Gastroesophageal sphincter (tissue), 4 donors: ENCODE measurements around the gene TFR2. TPM values are rescaled to one million over a fixed set of nuclear protein-coding genes. Genes with fewer than 3 reads are reported as not detected.

Experiments
- ATAC-seq: fragments of 150-250 bp; one replicate; pipeline ENCODE4 v1.9.1; 2016; ENCODE audit warnings: mild to moderate bottlenecking, moderate library complexity
- H3K27ac ChIP-seq, 4 donors: fragments of 200-600 bp; sonication (generic) in 3 of 4; 1 replicate in 3 of 4; 2 replicates in 1 of 4; pipeline ENCODE4 v1.5.1; 2016 to 2019
- H3K27me3 ChIP-seq: fragments of 200-600 bp; sonication (generic); one replicate; pipeline ENCODE4 v1.5.1; 2019
- H3K36me3 ChIP-seq, 2 donors: fragments of 200-600 bp; sonication (generic); one replicate each; pipeline ENCODE4 v1.5.1; 2019; ENCODE audit warnings: control low read depth in 1 of 2
- H3K4me1 ChIP-seq, 3 donors: fragments of 200-600 bp; sonication (generic); 1 replicate in 2 of 3; 2 replicates in 1 of 3; pipeline ENCODE4 v1.5.1; 2016 to 2019; ENCODE audit warnings: control low read depth in 2 of 3
- H3K4me3 ChIP-seq, 2 donors: fragments of 200-600 bp; sonication (generic); one replicate each; pipeline ENCODE4 v1.5.1; 2019; ENCODE audit warnings: mild to moderate bottlenecking in 1 of 2, moderate library complexity in 1 of 2
- H3K9me3 ChIP-seq, 3 donors: fragments of 200-600 bp; sonication (generic); one replicate each; pipeline ENCODE4 v1.5.1; 2017 to 2019; ENCODE audit warnings: control low read depth in 2 of 3
- EP300 ChIP-seq: sonication (generic); formaldehyde crosslinking; IDR thresholded peaks from one replicate; pipeline ENCODE4 v1.6.1; 2017; ENCODE audit warnings: antibody characterized with exemption, mild to moderate bottlenecking
- POLR2A ChIP-seq, 2 donors: fragments of 450-650 bp; IDR thresholded peaks; one replicate each; pipeline ENCODE4 v1.6.1; 2017; ENCODE audit warnings: antibody characterized with exemption in 2 of 2, mild to moderate bottlenecking in 2 of 2, moderate library complexity in 1 of 2
- POLR2AphosphoS5 ChIP-seq: sonication (generic); formaldehyde crosslinking; IDR thresholded peaks from one replicate; pipeline ENCODE4 v1.6.1; 2017; ENCODE audit warnings: antibody characterized with exemption
- WGBS, 2 donors: methylation state at CpG; one replicate each; pipeline ENCODE4 v1.1.5; 2018; ENCODE audit warnings: low coverage in 1 of 2; 5-methylcytosine and 5-hydroxymethylcytosine counted together
- total RNA-seq, 4 donors: library from RNA; depleted of rRNA; stranded (reverse); fragments of >200 nt; gene quantifications; one replicate each; pipeline ENCODE4 v1.1.0, GENCODE V29; 2016
- TF ChIP-seq, protein P1 (sequence below), 4 experiments: fragments of 200-600 bp in 2 of 4; fragments of 450-650 bp in 2 of 4; sonication (generic) in 1 of 4; IDR thresholded peaks; one replicate each; pipeline ENCODE4 v1.5.1; 2017 to 2019; ENCODE audit warnings: antibody characterized with exemption in 4 of 4, mild to moderate bottlenecking in 2 of 4, moderate library complexity in 2 of 4

The TFR2 gene
- total RNA-seq, 4 donors from 2014 or later = 1.6 TPM; not detected in 3

DNA sequence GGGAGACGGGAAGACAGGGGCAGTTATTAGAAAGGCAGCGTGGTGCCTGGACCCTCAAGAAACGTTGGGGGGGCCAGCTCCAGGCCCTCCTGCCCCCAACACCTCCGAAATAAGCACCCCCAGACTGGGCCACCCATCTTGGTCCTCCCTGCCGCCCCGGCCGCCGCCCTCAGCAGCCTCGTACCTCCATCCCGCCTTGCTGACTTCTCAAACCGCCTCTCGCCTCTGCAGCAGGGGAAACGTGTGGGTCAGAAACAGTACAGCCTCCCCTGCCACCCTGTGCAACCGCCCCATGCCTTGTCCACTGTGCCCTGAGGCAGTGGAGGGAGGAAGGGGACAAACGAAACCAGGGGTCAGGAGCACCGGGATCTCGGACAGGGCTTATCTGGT, 45.5 kb upstream of the TFR2 start:
- Histone ChIP-seq H3K27ac (no peak overlapping the region), H3K4me3 (no peak overlapping the region), H3K9me3 (no peaks in the 10 kb centered on the region), H3K4me1 (peaks cover 0 to 53% (median 28%) of the 10 kb centered on the region in 3 donors), H3K27me3 (no peaks in the 10 kb centered on the region), H3K36me3 (peaks cover 0 to 80% of the 10 kb centered on the region in 2 donors)
- WGBS, 2 donors = 87% methylated on average over 11 of the region's 17 CpGs; no CpG with 5 or more reads in 1 of the 2 donors
- TF ChIP-seq POLR2A (IDR thresholded peaks at IDR 0.05) (no peak), EP300 (no peak), POLR2AphosphoS5 (no peak)
- TF ChIP-seq, protein P1, sequence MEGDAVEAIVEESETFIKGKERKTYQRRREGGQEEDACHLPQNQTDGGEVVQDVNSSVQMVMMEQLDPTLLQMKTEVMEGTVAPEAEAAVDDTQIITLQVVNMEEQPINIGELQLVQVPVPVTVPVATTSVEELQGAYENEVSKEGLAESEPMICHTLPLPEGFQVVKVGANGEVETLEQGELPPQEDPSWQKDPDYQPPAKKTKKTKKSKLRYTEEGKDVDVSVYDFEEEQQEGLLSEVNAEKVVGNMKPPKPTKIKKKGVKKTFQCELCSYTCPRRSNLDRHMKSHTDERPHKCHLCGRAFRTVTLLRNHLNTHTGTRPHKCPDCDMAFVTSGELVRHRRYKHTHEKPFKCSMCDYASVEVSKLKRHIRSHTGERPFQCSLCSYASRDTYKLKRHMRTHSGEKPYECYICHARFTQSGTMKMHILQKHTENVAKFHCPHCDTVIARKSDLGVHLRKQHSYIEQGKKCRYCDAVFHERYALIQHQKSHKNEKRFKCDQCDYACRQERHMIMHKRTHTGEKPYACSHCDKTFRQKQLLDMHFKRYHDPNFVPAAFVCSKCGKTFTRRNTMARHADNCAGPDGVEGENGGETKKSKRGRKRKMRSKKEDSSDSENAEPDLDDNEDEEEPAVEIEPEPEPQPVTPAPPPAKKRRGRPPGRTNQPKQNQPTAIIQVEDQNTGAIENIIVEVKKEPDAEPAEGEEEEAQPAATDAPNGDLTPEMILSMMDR (IDR thresholded peaks at IDR 0.05) = no peak
- no peak for ATAC-seq

DNA sequence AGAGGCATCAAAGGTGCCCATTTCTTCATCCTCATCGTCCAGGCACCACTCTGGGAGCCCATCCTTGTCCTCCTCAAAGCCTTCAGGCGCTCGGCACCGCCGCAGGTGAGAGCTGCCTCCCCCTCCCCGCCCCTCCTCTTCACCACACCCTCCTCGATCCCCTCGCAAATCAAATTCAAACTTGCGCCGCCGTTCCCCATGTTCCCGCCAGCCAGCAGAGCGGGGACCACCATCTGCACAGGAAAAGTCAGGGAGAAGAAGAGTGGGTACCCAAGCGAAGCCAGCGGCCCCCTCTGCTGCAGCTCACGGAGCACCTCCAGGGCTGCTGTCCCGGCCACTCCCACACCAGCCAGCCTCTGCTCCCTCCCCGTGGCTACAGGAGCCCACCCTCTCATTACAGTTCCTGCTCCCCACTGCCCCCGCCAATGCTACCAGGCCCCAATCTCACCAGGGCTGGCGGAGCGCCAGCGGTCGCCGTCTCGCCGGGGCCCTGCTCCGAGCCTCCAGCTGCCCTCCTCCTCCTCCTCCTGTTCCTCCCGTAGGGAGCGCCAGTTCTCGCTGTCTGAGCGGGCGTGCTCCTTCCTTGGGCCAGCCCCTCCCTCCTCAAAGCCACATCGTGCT, 45.0 kb upstream of the TFR2 start:
- ATAC-seq = no peak
- 58 to 66% methylated on average over 3 to 24 of the region's 33 CpGs for WGBS, 2 donors
- peaks cover 0 to 48% (median 24%) of the 10 kb centered on the region in 3 donors for H3K4me1 ChIP-seq
- TF ChIP-seq POLR2AphosphoS5 (no peak), POLR2A (IDR thresholded peaks at IDR 0.05) (no peak), EP300 (no peak)
- TF ChIP-seq, protein P1 (IDR thresholded peaks at IDR 0.05) = no peak
- H3K36me3 ChIP-seq = peaks cover 0 to 85% of the 10 kb centered on the region in 2 donors
- no peaks in the 10 kb centered on the region for H3K9me3 ChIP-seq
- H3K4me3 ChIP-seq = no peak overlapping the region
- H3K27me3 ChIP-seq = no peaks in the 10 kb centered on the region
- no peak overlapping the region for H3K27ac ChIP-seq

DNA sequence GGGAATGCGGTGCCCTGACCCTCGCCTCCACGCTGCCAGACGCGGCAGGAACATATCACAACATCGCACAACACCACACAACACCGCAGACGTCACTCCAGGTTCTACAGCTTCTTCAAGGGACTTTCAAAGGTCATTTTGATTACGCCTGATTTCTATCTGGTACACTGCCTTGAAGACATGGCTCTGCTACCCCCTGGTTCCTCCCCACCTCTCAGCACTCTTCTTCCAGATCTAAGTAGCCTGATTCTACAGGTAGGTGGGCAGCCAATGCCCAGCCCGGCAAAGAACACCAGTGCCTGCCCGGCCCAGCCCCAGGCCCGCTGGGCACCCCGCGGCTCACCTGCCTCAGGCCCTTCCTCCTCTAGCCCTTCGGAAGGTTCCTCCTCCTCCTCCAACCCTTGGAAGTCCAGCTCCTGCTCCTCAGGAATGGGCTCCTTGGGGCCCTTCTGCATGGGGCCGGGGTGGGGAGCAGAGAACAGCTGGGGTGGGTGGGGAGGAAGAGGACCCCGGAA, 44.3 kb upstream of the TFR2 start:
- WGBS, 2 donors = 79 to 88% methylated on average over 5 to 13 of the region's 17 CpGs
- Histone ChIP-seq H3K27me3 (no peaks in the 10 kb centered on the region), H3K4me3 (no peak overlapping the region), H3K27ac (no peak overlapping the region), H3K4me1 (peaks cover 0 to 48% (median 18%) of the 10 kb centered on the region in 3 donors), H3K9me3 (no peaks in the 10 kb centered on the region), H3K36me3 (peaks cover 0 to 91% of the 10 kb centered on the region in 2 donors)
- TF ChIP-seq EP300 (no peak), POLR2A (IDR thresholded peaks at IDR 0.05) (no peak), POLR2AphosphoS5 (no peak)
- TF ChIP-seq, protein P1 (IDR thresholded peaks at IDR 0.05) = no peak
- ATAC-seq = no peak

DNA sequence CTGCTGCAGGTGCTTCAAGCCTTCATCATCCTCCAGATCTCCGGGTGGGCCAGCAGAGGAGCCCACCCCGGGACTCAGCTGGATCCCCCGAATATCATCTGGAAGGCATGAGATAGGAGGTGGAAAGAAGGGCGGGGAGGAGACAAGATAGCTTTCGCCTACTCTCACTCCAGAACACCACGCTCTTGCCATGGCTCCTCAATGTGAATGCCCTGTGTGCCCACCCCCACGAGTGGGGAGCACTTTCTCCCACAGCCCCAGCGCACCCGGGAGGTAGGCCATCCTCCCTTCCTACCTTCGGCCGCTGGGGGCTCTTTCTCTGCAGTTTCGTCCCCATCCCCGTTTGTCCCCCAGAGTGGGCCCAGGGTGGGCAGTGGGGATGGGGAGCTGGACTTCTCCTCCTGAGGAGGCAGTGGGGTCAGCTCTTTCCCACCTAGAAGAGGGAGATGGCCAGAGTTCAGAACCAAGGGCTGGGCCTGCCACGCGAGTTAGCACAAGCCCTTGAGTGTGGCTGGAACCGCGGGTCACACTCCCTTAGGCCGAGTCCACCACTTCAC, 43.8 kb upstream of the TFR2 start:
- peaks cover 0 to 48% (median 17%) of the 10 kb centered on the region in 3 donors for H3K4me1 ChIP-seq
- peaks cover 0 to 97% of the 10 kb centered on the region in 2 donors for H3K36me3 ChIP-seq
- H3K27ac ChIP-seq = no peak overlapping the region
- 76% methylated on average over 3 of the region's 18 CpGs; no CpG with 5 or more reads in 1 of the 2 donors for WGBS, 2 donors
- TF ChIP-seq POLR2AphosphoS5 (no peak), EP300 (no peak), POLR2A (IDR thresholded peaks at IDR 0.05) (no peak)
- TF ChIP-seq, protein P1 (IDR thresholded peaks at IDR 0.05) = no peak
- no peak overlapping the region for H3K4me3 ChIP-seq
- H3K9me3 ChIP-seq = no peaks in the 10 kb centered on the region
- H3K27me3 ChIP-seq = no peaks in the 10 kb centered on the region
- no peak for ATAC-seq
